ENCODE data around the gene ZNF281. TPM values are rescaled to one million over a fixed set of nuclear protein-coding genes. Genes with fewer than 3 reads are reported as not detected.

The ZNF281 gene
- total RNA-seq, 6 donors from 2014 or later: 11.4 to 26.8 (median 16.6) TPM

DNA sequence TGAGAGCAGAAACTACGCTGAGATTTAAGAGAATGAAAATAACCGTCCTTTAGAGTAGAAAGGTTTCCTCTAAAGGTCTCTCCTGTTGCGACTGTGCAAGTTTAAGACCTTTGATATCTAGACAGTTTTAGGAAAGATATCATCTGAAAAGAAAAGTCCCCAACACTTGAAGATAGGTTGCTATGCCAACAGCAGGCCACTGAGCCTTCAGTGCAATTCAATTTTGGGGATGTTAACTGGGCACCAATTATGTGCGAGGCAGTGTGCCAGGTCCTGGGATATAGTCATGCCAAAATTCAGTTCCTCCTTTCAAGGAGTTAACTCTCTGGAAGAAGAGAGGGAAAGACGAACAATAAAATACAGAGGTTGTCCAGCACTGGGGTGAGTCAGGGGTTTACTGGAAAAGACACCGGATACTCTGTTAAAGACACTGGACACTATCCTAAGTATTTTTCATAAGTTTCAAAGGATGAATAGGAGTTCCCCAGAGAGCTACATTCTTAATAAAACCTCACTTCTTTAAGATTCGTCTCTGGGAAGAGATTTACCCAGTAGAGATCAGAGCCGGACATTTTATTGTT, 25.5 kb upstream of the ZNF281 start:
- no peak for DNase-seq
- H3K4me1 ChIP-seq: peaks cover 0 to 3% (median 0%) of the 10 kb centered on the region in 4 donors
- H3K27me3 ChIP-seq: no peaks in the 10 kb centered on the region
- no peaks in the 10 kb centered on the region for H3K36me3 ChIP-seq
- no peaks in the 10 kb centered on the region for H3K9me3 ChIP-seq
- H3K27ac ChIP-seq: no peak overlapping the region
- ATAC-seq (ENCODE audit: low FRiP score in 2 of 2): no peak
- TF ChIP-seq EP300 (IDR thresholded peaks at IDR 0.05) (no peak), POLR2A (IDR thresholded peaks at IDR 0.05) (no peak), POLR2AphosphoS5 (IDR thresholded peaks at IDR 0.05) (no peak), CTCF (IDR thresholded peaks at IDR 0.05) (no peak)
- WGBS, 2 donors: 81 to 92% methylated on average over 8 of the region's 8 CpGs
- no peak overlapping the region for H3K4me3 ChIP-seq

DNA sequence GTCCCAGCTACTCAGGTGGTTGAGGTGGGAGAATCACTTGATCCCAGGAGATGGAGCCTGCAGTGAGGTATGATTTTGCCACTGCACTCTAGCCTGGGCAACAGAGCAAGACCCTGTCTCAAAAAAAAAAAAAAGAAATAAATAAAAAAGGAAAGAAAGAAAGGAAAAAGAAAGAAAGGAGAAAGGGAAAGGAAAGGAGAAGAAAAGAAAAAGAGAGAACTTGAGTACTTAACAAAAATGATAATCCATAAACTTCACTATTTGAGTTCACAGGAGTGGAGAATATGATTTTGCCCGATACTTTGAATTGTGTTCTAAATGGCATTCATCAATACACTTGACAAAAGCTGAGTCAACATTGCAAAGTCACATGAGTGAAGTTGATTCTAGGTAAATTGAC, 23.8 kb upstream of the ZNF281 start:
- no peaks in the 10 kb centered on the region for H3K9me3 ChIP-seq
- TF ChIP-seq POLR2AphosphoS5 (IDR thresholded peaks at IDR 0.05): no peak
- TF ChIP-seq EP300 (IDR thresholded peaks at IDR 0.05): no peak
- TF ChIP-seq POLR2A (IDR thresholded peaks at IDR 0.05): no peak
- TF ChIP-seq CTCF (IDR thresholded peaks at IDR 0.05): no peak
- H3K27me3 ChIP-seq: no peaks in the 10 kb centered on the region
- no peak overlapping the region for H3K4me3 ChIP-seq
- H3K36me3 ChIP-seq: no peaks in the 10 kb centered on the region
- WGBS, 2 donors: 94 to 100% methylated on average over 1 of the region's 1 CpG
- no peak for ATAC-seq (ENCODE audit: low FRiP score in 2 of 2)
- no peak overlapping the region for H3K27ac ChIP-seq
- peaks cover 0 to 3% (median 0%) of the 10 kb centered on the region in 4 donors for H3K4me1 ChIP-seq
- DNase-seq: no peak

DNA sequence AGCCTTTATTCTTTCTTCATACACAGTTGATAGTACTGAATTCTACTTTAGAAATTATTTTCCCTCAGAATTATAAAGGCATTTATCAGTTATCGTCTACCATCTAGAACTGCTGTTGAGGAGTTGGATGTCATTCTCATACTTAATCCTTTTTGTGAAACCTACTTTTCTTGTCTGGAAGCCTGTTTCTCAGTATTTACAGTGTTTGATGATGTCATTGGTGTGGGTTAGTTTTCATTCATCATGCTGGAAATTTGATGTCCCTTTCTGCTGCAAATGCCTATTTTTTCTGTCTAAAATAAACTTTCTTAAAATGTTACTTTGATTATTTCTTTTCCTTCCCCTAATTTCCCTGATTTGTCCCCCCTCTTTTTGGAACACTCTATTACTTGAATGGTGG, 22.8 kb upstream of the ZNF281 start:
- H3K36me3 ChIP-seq: no peaks in the 10 kb centered on the region
- 90 to 97% methylated on average over 1 of the region's 1 CpG for WGBS, 2 donors

GRCh38 chr1:200429221-200429751, 19.4 kb upstream of the ZNF281 start:
- no peaks in the 10 kb centered on the region for H3K27me3 ChIP-seq
- DNase-seq (no peak), ATAC-seq (ENCODE audit: low FRiP score in 2 of 2) (peak in 1 of 2 donors; percentile 29)
- H3K4me3 ChIP-seq: no peak overlapping the region
- H3K27ac ChIP-seq: no peak overlapping the region
- no peaks in the 10 kb centered on the region for H3K9me3 ChIP-seq
- no peaks in the 10 kb centered on the region for H3K4me1 ChIP-seq
- no peak for TF ChIP-seq POLR2A (IDR thresholded peaks at IDR 0.05)
- TF ChIP-seq POLR2AphosphoS5 (IDR thresholded peaks at IDR 0.05): no peak
- TF ChIP-seq CTCF (IDR thresholded peaks at IDR 0.05): no peak
- no peak for TF ChIP-seq EP300 (IDR thresholded peaks at IDR 0.05)
- no peaks in the 10 kb centered on the region for H3K36me3 ChIP-seq
- 80 to 84% methylated on average over 2 of the region's 2 CpGs for WGBS, 2 donors

More for the DNA sequence above, 22.8 kb upstream of the ZNF281 start:
- H3K4me1 ChIP-seq: peaks cover 0 to 3% (median 0%) of the 10 kb centered on the region in 4 donors
- no peak overlapping the region for H3K4me3 ChIP-seq
- no peak for TF ChIP-seq EP300 (IDR thresholded peaks at IDR 0.05)
- TF ChIP-seq CTCF (IDR thresholded peaks at IDR 0.05): no peak
- no peak for TF ChIP-seq POLR2AphosphoS5 (IDR thresholded peaks at IDR 0.05)
- no peak for TF ChIP-seq POLR2A (IDR thresholded peaks at IDR 0.05)
- no peak overlapping the region for H3K27ac ChIP-seq
- no peaks in the 10 kb centered on the region for H3K9me3 ChIP-seq
- DNase-seq (no peak), ATAC-seq (ENCODE audit: low FRiP score in 2 of 2) (no peak)
- no peaks in the 10 kb centered on the region for H3K27me3 ChIP-seq
